DND-41 (cell line): ENCODE measurements around the gene TMEM131L.
A peak's percentile ranks its signal among the peaks of the same experiment; 100 is the strongest.

Experiments used
- ATAC-seq: fragments of 200-7000 bp; cut with Tn5 transposase; 3 replicates; pipeline ENCODE4 v1.9.1; 2021; ENCODE audit warnings: low read depth; ENCODE audit not compliant: insufficient read depth
- DNase-seq: peaks from one replicate; pipeline ENCODE4 v3.0.0-alpha.2; 2020
- H2AFZ ChIP-seq: 2 replicates; pipeline ENCODE4 v1.6.0; 2012; ENCODE audit warnings: low read depth, low read length
- H3K27ac ChIP-seq: 2 replicates; pipeline ENCODE4 v1.5.1; 2012; ENCODE audit warnings: low read length, inconsistent platforms
- H3K27me3 ChIP-seq: fragments of 200-600 bp; sonication (generic); 2 replicates; pipeline ENCODE4 v1.6.0; 2012; ENCODE audit warnings: low read length, mild to moderate bottlenecking, inconsistent platforms; ENCODE audit not compliant: insufficient read depth, poor library complexity
- H3K36me3 ChIP-seq: 2 replicates; pipeline ENCODE4 v1.5.1; 2012; ENCODE audit warnings: low read length, inconsistent platforms; ENCODE audit not compliant: insufficient read depth
- H3K4me1 ChIP-seq: 2 replicates; pipeline ENCODE4 v1.5.1; 2012; ENCODE audit warnings: mild to moderate bottlenecking, low read length; ENCODE audit not compliant: insufficient read depth
- H3K4me2 ChIP-seq: 2 replicates; pipeline ENCODE4 v1.6.0; 2012; ENCODE audit warnings: mild to moderate bottlenecking, moderate library complexity, low read length, inconsistent platforms; ENCODE audit not compliant: insufficient read depth
- H3K4me3 ChIP-seq, 2 experiments: fragments of 200-600 bp in 1 of 2; shearing (Covaris generic) in 1 of 2; 2 replicates each; pipeline ENCODE4 v1.5.1; 2012 to 2016; ENCODE audit warnings: inconsistent platforms in 2 of 2, low read length in 2 of 2, mild to moderate bottlenecking in 2 of 2, low read depth in 1 of 2, moderate library complexity in 1 of 2
- H3K79me2 ChIP-seq: 2 replicates; pipeline ENCODE4 v1.6.0; 2012; ENCODE audit warnings: low read length, inconsistent platforms; ENCODE audit not compliant: insufficient read depth
- H3K9ac ChIP-seq: 2 replicates; pipeline ENCODE4 v1.6.0; 2012; ENCODE audit warnings: low read depth, mild to moderate bottlenecking, inconsistent platforms, low read length, moderate library complexity
- H3K9me3 ChIP-seq: 2 replicates; pipeline ENCODE4 v1.5.1; 2012; ENCODE audit warnings: low read length, moderate library complexity, mild to moderate bottlenecking, inconsistent platforms; ENCODE audit not compliant: insufficient read depth, severe bottlenecking
- H4K20me1 ChIP-seq: 2 replicates; pipeline ENCODE4 v1.6.0; 2012; ENCODE audit warnings: low read length; ENCODE audit not compliant: insufficient read depth
- CTCF ChIP-seq: IDR thresholded peaks from 2 replicates; pipeline ENCODE4 v1.5.1; 2012; ENCODE audit warnings: borderline replicate concordance, low read length, moderate library complexity, mild to moderate bottlenecking; ENCODE audit not compliant: poor library complexity, severe bottlenecking; ENCODE audit errors: extremely low read depth
- EZH2 ChIP-seq: IDR thresholded peaks from 3 replicates; pipeline ENCODE4 v1.6.1; 2012; ENCODE audit warnings: borderline replicate concordance, low read depth, mild to moderate bottlenecking, moderate library complexity, low read length, inconsistent platforms; ENCODE audit not compliant: severe bottlenecking

The TMEM131L gene

GRCh38 chr4:153679486-153679885 is 213.3 kb downstream of the TMEM131L start:
- no peak overlapping the region for H3K9ac ChIP-seq
- H3K27ac ChIP-seq, result no peak overlapping the region
- H2AFZ ChIP-seq, result no peak overlapping the region
- no peaks in the 10 kb centered on the region for H3K79me2 ChIP-seq
- no peak overlapping the region for H3K4me3 ChIP-seq
- no peak for TF ChIP-seq EZH2
- TF ChIP-seq CTCF, result peak; percentile 14
- no peaks in the 10 kb centered on the region for H4K20me1 ChIP-seq
- H3K36me3 ChIP-seq, result no peaks in the 10 kb centered on the region
- H3K27me3 ChIP-seq, result no peaks in the 10 kb centered on the region
- DNase-seq (no peak), ATAC-seq (no peak)
- H3K4me1 ChIP-seq, result no peaks in the 10 kb centered on the region
- peaks cover 5% of the 10 kb centered on the region for H3K9me3 ChIP-seq
- H3K4me2 ChIP-seq, result no peak overlapping the region

GRCh38 chr4:153683763-153684181 is 217.6 kb downstream of the TMEM131L start:
- no peak overlapping the region for H2AFZ ChIP-seq
- no peaks in the 10 kb centered on the region for H4K20me1 ChIP-seq
- ATAC-seq, result no peak
- no peaks in the 10 kb centered on the region for H3K79me2 ChIP-seq
- H3K36me3 ChIP-seq, result no peaks in the 10 kb centered on the region
- no peak overlapping the region for H3K4me3 ChIP-seq
- no peak for DNase-seq
- H3K9me3 ChIP-seq, result peaks cover 12% of the 10 kb centered on the region
- no peaks in the 10 kb centered on the region for H3K4me1 ChIP-seq
- H3K4me2 ChIP-seq, result no peak overlapping the region
- TF ChIP-seq EZH2 (no peak), CTCF (no peak)
- H3K9ac ChIP-seq, result no peak overlapping the region
- H3K27me3 ChIP-seq, result no peaks in the 10 kb centered on the region
- no peak overlapping the region for H3K27ac ChIP-seq

GRCh38 chr4:153684182-153684970 is 218.2 kb downstream of the TMEM131L start, which contains the start of gene TLR2:
TSS of gene TLR2 (plus strand) at chr4:153684280. CDS start at chr4:153702908, 18,628 bp downstream.
- Histone ChIP-seq H3K27ac (no peak within 1 kb of the TSS), H3K9ac (no peak within 1 kb of the TSS)
- no peak for DNase-seq

More at GRCh38 chr4:153684182-153684970, 218.2 kb downstream of the TMEM131L start, which contains the start of gene TLR2:
- Histone ChIP-seq H2AFZ (no peak within 1 kb of the TSS), H3K4me3 (no peak within 1 kb of the TSS), H3K36me3 (no peaks in the 10 kb centered on the region), H3K4me2 (no peak within 1 kb of the TSS), H3K79me2 (no peaks in the 10 kb centered on the region), H4K20me1 (no peaks in the 10 kb centered on the region), H3K27me3 (no peaks in the 10 kb centered on the region), H3K9me3 (peaks cover 14% of the 10 kb centered on the region), H3K4me1 (no peaks in the 10 kb centered on the region)
- TF ChIP-seq CTCF (no peak), EZH2 (no peak)
- ATAC-seq, result no peak
